Hematopoietic multipotent progenitor cell (in vitro differentiated cells): ENCODE data around the gene B4GALT2. TPM values are rescaled to one million over a fixed set of nuclear protein-coding genes. Genes with fewer than 3 reads are reported as not detected.

Experiments used
- DNase-seq, 3 donors: peaks; one replicate each; pipeline ENCODE4 v3.0.0-alpha.2; 2011 to 2015; ENCODE audit warnings: low read depth in 2 of 3, low spot score in 2 of 3
- total RNA-seq: library from RNA; depleted of rRNA; stranded (reverse); fragments of >200 nt; gene quantifications from one replicate; pipeline ENCODE4 v1.2.3, GENCODE V29; 2012

Gene B4GALT2
- total RNA-seq, 1 donor = 42.5 TPM

DNA sequence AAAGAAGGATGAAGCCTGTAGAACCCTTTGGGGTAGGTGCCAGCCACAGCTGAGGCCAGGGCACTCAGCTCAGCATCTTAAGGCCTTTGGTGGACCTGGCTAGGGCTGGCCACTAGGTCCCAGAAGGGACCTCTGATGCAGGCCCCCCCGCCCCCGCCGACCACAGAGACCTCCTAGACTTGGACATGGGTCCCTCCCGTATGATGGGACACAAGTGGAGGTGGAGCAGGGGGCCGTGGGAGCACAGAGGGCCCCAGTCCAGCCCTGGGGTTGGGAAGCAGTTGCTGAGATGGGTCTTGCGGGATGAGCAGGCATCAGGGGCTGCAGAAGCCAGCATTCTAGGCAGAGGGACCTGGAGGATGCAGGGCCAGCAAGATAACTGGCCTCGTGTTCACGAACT lies 3.2 kb downstream of the B4GALT2 start:
- no peak for DNase-seq

DNA sequence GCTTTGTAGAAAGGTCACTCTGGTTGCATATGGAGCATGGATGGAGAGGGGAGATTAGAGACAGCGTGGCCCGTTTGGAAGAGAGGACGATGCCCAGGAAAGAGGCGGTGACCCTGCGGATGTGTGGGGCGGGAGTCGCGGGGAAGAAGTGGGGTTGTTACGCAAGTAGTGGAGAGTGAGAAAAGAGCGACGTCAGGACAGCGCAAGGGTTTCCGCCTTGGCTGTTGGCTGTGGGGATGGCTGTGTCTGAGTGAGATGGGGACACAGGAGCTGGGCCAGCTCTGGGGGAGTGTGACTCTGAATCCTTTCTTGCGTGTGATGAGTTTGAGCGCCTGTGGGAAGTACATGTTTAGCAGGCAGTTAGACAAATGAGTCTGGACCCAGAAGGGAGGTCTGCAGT lies 3.8 kb downstream of the B4GALT2 start:
- no peak for DNase-seq

DNA sequence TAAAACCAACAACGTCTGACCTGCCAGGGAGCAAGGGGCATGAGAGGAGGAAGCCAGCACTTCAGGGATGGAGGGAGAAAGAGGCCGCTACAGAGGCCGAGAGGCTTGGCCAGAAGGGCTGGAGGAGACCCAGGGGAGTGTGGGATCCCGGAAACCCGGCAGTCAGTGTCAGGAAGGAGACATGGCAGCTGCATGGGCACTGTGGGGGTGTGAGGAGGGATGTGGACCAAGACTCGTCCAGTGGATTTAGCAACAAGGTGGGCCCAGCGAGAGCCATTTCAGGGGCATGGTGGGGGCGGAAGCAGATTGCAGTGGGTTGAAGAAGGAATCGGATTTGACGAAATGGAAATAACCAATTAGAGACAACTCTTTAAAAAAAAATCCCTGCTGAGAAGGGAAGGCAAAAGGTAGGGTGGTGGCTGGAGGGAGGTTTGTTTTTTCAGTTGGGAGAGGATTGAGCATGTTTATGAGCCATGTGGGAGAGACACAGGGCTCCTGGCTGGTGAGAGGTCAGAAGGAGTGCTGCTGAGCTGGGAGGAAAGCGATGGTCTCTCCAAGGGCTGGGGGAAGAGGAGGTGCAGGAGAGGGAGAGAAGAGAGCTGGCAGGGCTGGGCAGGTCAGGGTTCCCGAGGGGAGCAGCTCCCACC lies 4.4 kb downstream of the B4GALT2 start:
- no peak for DNase-seq

DNA sequence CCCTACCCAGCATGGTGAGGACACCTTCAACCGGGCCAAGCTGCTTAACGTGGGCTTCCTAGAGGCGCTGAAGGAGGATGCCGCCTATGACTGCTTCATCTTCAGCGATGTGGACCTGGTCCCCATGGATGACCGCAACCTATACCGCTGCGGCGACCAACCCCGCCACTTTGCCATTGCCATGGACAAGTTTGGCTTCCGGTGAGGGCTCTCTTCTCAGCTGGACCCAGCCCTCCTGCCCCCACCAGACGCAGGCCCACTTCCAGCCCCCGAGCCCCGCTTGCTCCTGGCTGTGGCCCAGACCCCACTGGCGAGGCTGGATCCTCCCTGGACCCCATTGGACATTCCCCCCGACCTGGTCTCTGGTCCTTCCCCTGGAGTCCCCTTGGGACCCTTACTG lies 5.8 kb downstream of the B4GALT2 start:
- DNase-seq = no peak

GRCh38 chr1:43985984-43986595 lies 7.1 kb downstream of the B4GALT2 start:
- no peak for DNase-seq

DNA sequence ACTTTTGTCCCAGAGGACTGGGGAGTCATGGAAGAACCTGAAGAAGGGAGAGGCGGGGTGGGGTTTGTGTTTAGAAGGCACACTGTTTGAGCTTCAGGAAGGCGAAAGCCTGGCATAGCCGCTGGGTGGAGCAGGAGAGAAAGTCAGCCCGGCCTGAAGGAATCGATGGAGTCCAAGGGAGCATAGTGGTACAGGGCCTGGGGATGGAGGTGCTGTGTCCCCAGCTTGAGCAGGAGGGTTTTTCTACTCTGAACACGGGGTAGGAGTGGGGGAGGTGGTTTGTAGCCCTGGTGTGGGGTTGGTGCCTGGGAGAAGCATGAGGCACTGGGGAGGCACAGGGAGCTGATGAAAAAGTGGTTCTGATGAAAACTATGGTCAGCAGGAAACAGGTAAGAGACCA lies 7.7 kb downstream of the B4GALT2 start:
- no peak for DNase-seq

DNA sequence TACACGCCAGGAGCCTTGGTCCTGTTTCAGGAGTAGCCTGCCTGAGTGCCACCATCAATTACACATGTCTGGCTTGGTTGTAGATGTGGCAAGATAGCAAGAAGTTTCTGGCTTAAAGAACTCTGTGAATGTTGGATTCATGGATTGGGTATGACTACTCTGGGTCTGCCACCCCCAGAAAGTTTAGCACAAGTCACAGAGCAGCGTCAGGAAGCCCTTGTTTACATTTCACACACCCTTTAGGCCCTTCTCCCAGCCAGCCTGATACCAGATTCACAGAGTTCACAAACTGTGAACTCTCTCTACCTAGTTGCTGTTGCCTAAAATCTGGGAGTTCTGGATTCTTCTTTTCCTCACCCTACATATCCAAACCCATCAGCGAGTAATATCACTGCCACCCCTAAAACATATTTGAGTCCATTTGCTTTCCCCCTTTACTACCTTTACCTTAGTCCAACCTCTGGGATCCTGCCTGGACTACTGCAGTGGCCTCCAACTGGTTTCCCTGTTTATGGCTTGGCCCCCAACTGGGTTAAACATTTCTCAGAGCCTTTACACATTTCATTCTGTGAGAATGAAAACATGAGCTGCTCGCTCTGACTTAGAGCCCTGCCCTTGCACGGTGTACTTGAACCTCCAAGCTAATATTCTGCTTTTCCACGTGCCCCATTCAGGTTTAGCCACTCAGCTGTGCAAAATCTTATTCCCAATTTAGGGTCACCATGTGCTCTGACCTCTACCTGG lies 8.3 kb downstream of the B4GALT2 start:
- no peak for DNase-seq

GRCh38 chr1:43990271-43991199 lies 11.5 kb downstream of the B4GALT2 start:
- no peak for DNase-seq

DNA sequence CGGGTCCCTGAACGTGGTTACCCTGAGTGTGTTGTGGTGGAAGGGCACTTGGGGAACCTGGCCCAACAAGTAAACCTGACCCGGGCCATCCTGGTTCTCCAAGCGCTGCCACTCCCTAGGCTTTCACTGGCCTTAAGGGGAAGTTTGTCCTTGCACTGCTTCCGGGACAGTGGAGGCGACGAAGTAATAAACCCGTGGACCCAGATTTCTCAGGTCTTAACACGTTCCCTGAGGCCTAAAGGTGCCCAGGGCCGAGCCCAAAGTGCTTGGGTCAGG lies 12.1 kb downstream of the B4GALT2 start:
- no peak for DNase-seq

DNA sequence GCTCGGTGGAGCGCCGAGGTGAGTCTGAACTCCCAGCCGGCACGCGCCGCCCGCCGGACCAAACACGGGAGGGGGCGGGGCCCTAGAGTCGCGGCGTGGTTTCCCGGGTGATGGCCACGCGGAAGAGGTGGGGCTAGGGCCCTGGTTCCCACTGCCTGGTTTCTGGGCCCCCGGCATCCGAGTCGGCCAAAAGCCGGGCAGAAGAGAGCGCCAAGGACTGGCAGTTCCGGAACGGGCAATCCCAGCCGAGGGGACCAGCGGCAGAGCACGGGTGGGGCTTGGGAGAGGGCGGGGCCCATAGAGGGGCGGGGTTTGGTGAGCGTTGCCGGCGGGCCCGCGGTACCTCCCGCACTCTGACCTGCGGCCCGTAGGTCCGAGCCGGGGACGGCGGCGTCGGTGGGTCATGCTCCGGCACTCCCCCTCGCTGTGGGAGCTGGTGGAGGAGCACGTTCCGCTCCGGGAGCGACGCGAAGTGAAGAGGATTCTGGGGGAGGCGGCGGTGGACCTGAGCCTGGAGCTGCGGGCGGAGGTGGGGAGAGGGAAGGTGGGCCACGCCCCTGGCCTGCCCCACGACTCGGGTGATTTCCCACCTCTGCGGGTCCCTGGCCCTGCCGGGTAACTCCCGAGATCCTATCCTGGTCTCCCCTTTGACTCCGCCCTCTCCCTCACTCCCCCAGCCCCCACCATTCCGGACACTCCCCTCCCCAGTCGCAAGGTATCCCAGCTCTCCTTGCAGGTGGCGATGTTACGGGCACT lies 12.6 kb downstream of the B4GALT2 start, which contains the start of gene CCDC24:
TSS of gene CCDC24 (plus strand) at position 124 of the 756 bp plus-strand sequence. CDS start at position 404, 280 bp downstream.
- DNase-seq = peak; percentile 40 to 58 (median 58)

DNA sequence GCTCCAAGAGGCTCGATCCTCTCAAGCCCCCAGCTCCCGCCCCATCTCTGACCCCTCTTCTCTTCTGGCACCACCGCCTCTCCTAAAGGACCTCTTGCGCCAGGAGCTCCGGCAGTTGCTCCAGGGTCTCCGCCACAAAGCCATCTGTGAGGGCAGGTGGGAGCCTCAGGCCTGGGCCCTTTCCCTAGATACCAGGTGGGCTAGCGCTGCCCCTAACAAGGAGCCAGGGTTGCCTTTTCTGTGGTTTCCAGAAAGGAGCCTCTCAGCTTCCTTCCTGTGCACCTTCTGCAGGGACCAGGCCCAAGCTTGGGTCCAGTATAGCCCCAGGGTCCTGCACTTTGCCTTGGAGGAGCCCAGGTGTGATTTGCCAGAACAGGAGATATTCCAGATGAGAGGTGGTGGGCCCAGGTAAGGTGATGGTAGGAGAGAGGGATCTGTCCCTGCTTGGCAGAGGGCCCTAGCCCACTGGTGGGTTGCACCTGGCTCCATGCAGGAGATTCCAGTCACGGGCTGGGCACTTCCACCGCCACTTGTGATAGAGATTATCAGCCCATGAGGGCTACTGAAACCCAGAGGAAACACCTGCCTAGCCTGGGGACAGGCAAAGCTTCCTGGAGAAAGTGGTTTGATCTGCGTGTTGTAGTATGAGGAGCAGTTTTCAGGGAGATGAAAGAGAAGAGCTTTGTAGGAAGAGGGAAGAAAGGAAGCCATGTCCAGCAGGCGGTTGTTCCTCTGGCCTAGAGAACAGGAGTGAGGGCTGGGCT lies 13.4 kb downstream of the B4GALT2 start:
- peak in 1 of 3 donors; percentile 19 for DNase-seq

DNA sequence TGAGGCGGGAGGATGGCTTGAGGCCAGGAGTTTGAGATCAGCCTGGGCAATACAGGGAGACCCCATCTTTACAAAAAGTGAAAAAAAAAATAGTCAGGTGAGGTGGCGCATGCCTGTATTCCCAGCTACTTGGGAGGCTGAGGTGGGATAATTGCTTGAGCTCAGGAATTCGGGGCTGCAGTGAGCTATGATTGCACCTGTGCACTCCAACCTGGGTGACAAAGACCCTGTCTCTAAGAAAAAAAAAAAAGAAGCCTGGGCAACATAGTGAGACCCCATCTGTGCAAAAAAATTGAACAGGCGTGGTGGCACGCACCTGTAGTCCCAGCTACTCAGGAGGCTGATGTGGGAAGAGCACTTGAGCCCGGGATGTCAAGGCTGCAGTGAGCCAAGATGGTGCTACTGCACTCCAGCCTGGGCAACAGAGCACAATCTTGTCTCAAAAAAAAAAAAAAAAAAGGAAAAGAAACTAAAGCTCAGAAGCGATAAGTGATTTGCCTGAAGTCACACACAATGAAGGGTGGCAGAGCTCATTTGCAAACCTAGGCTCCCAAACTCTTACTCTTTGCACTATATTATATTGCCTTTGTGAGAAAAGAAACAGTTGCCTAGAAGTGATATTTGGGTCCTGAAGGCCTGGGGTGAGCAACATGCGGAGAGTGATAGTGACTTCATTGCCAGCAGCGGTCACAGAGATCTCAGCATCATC lies 14.3 kb downstream of the B4GALT2 start:
- DNase-seq = no peak

DNA sequence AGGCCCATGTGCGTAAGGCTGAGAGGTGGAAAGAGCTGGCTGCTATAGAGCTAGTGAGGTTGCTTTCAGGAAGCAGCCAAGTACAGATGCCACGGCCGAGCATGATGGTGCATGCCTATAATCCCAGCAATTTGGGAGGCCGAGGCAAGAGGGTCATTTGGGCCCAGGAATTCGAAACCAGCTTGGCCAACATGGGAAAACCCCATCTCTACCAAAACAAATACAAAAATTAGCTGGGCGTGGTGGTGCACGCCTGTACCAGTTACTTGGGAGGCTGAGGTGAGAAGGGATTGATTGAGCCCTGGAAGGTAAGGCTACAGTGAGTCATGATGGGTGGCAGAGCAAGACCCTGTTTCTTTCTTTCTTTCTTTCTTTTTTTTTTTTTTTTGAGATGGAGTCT lies 15.1 kb downstream of the B4GALT2 start:
- DNase-seq = no peak

DNA sequence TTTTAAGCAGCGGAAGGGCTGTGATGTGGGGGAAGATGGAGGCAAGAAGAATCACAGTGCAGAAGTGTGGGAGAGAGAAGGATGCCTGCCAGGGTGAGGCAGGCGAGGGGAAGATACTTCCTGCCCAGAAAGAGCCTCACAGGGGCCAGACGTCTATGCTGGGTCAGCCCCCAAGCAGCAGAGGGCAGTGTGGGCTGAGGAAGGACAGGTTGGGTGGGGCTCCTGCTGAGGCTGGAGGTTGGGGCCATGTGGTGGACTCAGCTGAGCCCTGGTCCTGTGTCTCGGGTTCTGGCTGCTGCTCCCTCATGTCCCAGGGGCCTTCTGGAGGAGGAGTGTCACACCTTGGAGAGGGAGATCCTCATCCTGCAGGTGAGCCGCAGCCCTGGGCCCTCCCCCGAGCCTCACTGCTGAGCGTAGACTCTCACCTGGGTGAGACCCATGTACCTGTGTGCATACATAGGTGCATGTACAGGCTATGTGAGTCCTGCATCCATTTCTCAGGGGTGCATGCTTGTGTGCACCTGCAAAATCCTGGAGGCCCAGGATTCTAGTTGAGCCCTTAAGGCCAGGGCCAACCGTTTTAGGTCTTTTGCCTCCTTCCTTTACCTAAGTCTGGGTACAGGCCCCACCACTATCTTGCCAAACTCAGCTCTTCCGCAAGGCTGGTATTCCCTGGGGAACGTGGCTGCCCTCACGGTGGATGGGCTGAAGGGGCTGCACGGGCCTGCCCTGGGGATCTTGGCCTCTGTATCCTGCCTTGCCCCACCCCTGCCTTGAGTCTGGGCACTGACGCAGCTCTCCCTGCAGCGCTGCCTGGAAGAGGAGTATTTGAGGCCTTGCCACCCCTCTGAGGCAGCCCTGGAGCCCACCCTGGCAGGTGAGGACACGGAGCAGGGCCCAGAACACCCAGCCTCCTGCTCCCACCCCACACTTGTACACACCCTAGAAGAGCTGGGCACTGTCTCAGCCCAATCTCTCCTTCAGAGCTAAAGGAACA lies 16.1 kb downstream of the B4GALT2 start:
- peak in 1 of 3 donors; percentile 46 for DNase-seq

DNA sequence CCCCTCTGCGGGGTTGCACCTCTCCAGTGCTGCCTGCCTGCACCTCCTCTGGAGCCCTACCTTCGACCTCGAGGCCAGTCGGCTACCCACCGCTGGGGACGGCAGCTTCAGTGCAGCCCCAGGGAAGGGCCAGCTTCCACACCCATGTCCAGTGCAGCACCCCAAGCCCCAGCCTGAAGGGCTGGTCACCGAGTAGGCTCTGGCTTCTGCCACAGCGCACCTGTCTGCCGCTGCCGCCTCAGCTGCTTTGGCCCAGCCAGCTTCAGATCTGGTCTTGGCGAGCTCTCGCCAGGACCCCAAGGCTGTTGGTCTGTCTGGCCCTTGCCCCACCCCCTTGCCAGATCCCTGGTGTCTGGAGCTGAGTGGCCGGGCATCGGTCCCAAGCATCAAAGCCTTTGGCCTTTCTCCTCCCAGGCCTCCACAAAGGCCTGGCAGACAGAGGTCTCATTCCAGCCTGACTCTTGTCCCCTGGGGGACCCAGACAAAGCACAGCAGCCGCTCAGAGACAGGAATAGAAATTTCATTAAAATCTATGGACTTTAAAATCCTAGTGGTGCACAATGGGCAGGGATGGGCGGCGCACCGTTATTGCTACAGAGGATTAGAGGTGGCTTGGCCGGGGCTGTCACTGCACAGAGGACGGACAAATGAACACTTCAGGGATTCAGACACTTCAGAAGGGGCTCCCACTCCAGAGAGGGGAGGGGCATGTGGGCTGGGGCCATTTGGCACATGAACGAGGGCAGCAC lies 17.1 kb downstream of the B4GALT2 start:
- DNase-seq = no peak

GRCh38 chr1:43996733-43997115 lies 17.7 kb downstream of the B4GALT2 start:
- no peak for DNase-seq
